OCI-LY3 (cell line): ENCODE results near the gene ACOT7.

Experiments used
- H2AFZ ChIP-seq: fragments of 200-600, 300-600 bp; shearing (Covaris generic); 2 replicates; pipeline ENCODE4 v1.6.0; 2014; ENCODE audit warnings: antibody characterized with exemption, low read depth, low read length
- H3K27ac ChIP-seq: fragments of 200-600, 300-600 bp; sonication (generic); 2 replicates; pipeline ENCODE4 v1.5.1; 2014; ENCODE audit warnings: mild to moderate bottlenecking, low read length, moderate library complexity, mixed read lengths
- H3K27me3 ChIP-seq: fragments of 200-600, 300-600 bp; sonication (generic); 2 replicates; pipeline ENCODE4 v1.6.1; 2014; ENCODE audit warnings: low read depth, low read length, mixed read lengths
- H3K36me3 ChIP-seq: fragments of 200-600, 300-600 bp; sonication (generic); replicated peaks from 2 replicates; pipeline ENCODE3; 2014; ENCODE audit warnings: low read depth, low read length, mixed read lengths
- H3K4me1 ChIP-seq: fragments of 300-600, 200-600 bp; sonication (generic); 2 replicates; pipeline ENCODE4 v1.6.1; 2014; ENCODE audit warnings: low read length, mixed read lengths
- H3K4me2 ChIP-seq: fragments of 200-600, 300-600 bp; sonication (generic); 2 replicates; pipeline ENCODE4 v1.6.1; 2014; ENCODE audit warnings: low read length, mixed read lengths
- H3K4me3 ChIP-seq: fragments of 300-600, 200-600 bp; sonication (generic); 2 replicates; pipeline ENCODE4 v1.5.1; 2014; ENCODE audit warnings: antibody characterized with exemption, mild to moderate bottlenecking, low read length, moderate library complexity
- H3K79me2 ChIP-seq: fragments of 300-600, 200-600 bp; shearing (Covaris generic); 2 replicates; pipeline ENCODE4 v1.6.1; 2014; ENCODE audit warnings: mild to moderate bottlenecking, low read length, mixed read lengths
- H3K9ac ChIP-seq: fragments of 300-600, 200-600 bp; shearing (Covaris generic); 2 replicates; pipeline ENCODE4 v1.6.0; 2014; ENCODE audit warnings: mild to moderate bottlenecking, low read length, moderate library complexity
- H3K9me3 ChIP-seq: fragments of 200-600, 300-600 bp; shearing (Covaris generic); 2 replicates; pipeline ENCODE4 v1.6.1; 2014; ENCODE audit warnings: low read length, mixed read lengths; ENCODE audit not compliant: insufficient read depth
- H4K20me1 ChIP-seq: fragments of 200-600, 300-600 bp; sonication (generic); 2 replicates; pipeline ENCODE4 v1.6.1; 2016; ENCODE audit warnings: low read length, mixed read lengths; ENCODE audit not compliant: insufficient read depth
- EZH2phosphoT487 ChIP-seq: fragments of 200-600 bp; shearing (Covaris generic); IDR thresholded peaks from 2 replicates; pipeline ENCODE4 v1.6.1; 2018; ENCODE audit warnings: antibody characterized with exemption, mixed run types, low read depth
- TF ChIP-seq, protein P1 (sequence below): fragments of 200-600, 300-600 bp; sonication (generic); IDR thresholded peaks from 2 replicates; pipeline ENCODE4 v1.5.1; 2014; ENCODE audit warnings: antibody characterized with exemption, low read length, low read depth

ACOT7 gene

DNA sequence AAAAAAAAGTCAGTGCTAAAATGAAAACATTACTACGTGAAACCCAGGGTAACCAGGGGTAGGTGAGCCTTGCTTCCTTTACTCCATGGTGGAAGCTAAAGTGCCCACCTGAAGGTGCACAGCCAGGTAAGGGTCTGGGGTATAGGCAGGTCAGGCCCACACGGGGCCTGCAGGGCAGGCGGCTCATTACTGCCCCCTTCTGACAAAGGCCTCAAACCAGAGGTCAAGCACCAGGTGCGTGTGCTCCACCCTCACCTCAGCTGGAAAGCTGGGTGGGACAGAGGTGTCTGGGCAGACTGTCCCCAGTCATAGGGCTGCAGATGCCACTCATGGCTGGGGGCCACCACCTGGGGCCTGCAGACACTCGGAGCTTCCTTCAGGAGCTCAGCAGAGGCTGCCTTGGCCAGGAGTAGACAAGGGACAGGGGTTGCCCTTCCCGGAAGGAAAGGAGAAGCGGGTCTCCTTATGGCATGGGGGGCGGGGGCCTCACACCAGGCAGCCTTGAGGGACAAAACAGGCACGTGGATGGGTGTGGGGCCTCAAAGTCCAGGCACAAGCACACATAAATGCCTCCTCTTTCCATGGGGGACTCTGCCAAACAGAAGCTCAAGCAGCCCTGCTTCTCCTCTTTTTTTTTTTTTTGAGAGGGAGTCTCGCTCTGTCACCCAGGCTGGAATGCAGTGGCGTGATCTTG, 36.2 kb downstream of the ACOT7 start:
- Histone ChIP-seq H4K20me1 (no peaks in the 10 kb centered on the region), H3K4me1 (peaks cover 18% of the 10 kb centered on the region; the same call in 1 of the 2 replicates), H3K27ac (no peak overlapping the region), H2AFZ (no peak overlapping the region), H3K4me3 (no peak overlapping the region), H3K9me3 (no peaks in the 10 kb centered on the region), H3K79me2 (peaks cover 3% of the 10 kb centered on the region; the same call in 1 of the 2 replicates), H3K9ac (no peak overlapping the region), H3K36me3 (no peaks in the 10 kb centered on the region), H3K27me3 (no peaks in the 10 kb centered on the region), H3K4me2 (no peak overlapping the region)
- TF ChIP-seq, protein P1, sequence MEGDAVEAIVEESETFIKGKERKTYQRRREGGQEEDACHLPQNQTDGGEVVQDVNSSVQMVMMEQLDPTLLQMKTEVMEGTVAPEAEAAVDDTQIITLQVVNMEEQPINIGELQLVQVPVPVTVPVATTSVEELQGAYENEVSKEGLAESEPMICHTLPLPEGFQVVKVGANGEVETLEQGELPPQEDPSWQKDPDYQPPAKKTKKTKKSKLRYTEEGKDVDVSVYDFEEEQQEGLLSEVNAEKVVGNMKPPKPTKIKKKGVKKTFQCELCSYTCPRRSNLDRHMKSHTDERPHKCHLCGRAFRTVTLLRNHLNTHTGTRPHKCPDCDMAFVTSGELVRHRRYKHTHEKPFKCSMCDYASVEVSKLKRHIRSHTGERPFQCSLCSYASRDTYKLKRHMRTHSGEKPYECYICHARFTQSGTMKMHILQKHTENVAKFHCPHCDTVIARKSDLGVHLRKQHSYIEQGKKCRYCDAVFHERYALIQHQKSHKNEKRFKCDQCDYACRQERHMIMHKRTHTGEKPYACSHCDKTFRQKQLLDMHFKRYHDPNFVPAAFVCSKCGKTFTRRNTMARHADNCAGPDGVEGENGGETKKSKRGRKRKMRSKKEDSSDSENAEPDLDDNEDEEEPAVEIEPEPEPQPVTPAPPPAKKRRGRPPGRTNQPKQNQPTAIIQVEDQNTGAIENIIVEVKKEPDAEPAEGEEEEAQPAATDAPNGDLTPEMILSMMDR, result peak; percentile 35
- TF ChIP-seq EZH2phosphoT487, result no peak

DNA sequence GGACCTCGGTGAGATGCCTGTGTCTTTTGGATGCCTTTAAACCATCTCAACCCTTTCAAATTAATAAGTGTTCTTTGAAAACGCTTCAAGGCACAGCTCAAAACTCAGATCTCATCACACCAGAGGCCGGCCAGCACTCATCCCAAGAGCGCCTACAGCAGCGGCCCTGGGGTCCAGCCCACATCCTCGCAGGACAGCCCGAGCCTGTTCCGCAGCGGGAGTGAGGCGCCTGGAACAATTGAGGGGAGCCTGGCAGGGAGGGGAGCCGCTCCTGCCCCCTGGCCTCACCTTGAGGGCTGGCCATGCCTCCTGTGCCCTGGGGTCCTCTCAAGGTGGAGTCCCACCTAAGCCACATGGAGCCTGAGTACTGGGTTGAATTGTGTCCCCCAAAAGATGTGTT, 37.9 kb downstream of the ACOT7 start:
- Histone ChIP-seq H3K9me3 (no peaks in the 10 kb centered on the region), H3K27me3 (no peaks in the 10 kb centered on the region), H2AFZ (no peak overlapping the region), H3K4me1 (peaks cover 13% of the 10 kb centered on the region; the same call in 1 of the 2 replicates), H3K4me3 (no peak overlapping the region), H3K9ac (no peak overlapping the region), H3K79me2 (peaks cover 3% of the 10 kb centered on the region; the same call in 1 of the 2 replicates), H3K27ac (no peak overlapping the region), H4K20me1 (no peaks in the 10 kb centered on the region), H3K36me3 (no peaks in the 10 kb centered on the region), H3K4me2 (no peak overlapping the region)
- TF ChIP-seq EZH2phosphoT487, result no peak
- TF ChIP-seq, protein P1, result no peak

DNA sequence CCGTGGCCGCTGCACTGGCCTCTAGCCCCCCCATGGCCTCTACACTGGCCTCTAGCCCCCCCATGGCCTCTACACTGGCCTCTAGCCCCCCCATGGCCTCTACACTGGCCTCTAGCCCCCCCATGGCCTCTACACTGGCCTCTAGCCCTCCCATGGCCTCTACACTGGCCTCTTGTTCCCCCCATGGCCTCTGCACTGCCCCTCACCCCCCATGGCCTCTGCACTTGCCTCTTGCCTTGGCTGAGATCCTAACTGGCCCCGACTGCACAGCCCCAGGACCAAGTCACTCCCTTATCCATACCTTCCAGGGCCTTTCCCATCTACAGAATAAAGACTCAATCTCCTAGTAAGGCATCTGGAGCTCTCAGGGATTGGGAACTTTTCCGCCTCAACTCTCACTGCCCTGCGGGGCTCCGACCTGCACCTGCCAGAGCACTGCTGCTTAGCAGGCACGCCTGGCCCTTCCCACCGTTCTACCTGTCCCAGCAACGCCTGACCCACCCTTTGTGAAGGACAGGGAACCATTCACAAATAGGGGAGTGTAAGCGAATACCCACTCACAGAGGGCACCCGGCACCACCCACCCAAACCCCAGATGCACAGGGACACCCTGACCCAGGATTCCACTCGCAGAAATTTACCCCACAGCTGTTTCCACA, 38.8 kb downstream of the ACOT7 start:
- H3K4me1 ChIP-seq, result peaks cover 8% of the 10 kb centered on the region; the same call in 1 of the 2 replicates

More for the DNA sequence above, 38.8 kb downstream of the ACOT7 start:
- Histone ChIP-seq H3K9ac (no peak overlapping the region), H3K36me3 (no peaks in the 10 kb centered on the region), H3K27ac (no peak overlapping the region), H2AFZ (no peak overlapping the region), H4K20me1 (no peaks in the 10 kb centered on the region), H3K27me3 (no peaks in the 10 kb centered on the region), H3K4me2 (no peak overlapping the region), H3K4me3 (no peak overlapping the region), H3K9me3 (no peaks in the 10 kb centered on the region), H3K79me2 (peaks cover 3% of the 10 kb centered on the region; the same call in 1 of the 2 replicates)
- TF ChIP-seq EZH2phosphoT487, result no peak
- TF ChIP-seq, protein P1, result no peak
